GM12864 (cell line): Measurements from ENCODE around the gene HRG.

Source experiments
- DNase-seq: peaks from one replicate; pipeline ENCODE4 v3.0.0-alpha.2; 2011; ENCODE audit warnings: low read depth
- H3K4me3 ChIP-seq: 2 replicates; pipeline ENCODE4 v1.5.1; 2011; ENCODE audit warnings: mild to moderate bottlenecking, low read depth, low read length, control low read depth
- TF ChIP-seq, protein P1 (sequence below): IDR thresholded peaks from 2 replicates; pipeline ENCODE4 v1.5.1; 2011; ENCODE audit warnings: low read depth, mild to moderate bottlenecking, moderate library complexity, low read length, control low read depth, inconsistent platforms; ENCODE audit errors: missing control alignments

The HRG gene

DNA sequence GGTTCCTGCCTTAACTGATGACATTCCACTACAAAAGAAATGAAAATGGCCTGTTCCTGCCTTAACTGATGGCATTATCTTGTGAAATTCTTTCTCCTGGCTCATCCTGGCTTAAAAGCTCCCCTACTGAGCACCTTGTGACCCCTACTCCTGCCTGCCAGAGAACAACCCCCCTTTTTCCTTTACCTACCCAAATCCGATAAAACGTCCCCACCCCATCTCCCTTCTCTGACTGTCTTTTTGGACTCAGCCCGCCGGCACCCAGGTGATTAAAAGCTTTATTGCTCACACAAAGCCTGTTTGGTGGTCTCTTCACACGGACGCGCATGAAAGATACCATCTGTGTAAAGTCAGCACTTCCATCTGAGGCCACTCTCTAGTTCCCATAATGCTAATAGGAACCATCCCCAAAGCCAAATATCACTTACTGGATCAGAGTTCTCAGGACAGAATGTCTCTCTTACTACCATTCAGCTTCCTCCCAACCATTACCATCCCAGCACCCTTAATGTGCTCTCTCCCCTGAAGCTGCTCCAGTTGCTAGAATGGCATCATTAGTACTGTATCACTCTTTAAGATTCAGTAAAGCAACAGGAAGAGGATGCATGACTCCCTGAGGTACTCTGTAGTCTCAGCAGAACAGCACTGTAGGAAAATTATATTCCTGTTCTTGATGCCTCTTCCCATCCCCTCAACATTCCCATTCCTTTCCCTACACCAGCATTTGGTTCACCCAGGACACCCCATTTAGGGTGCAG lies 2.3 kb upstream of the HRG start:
- TF ChIP-seq, protein P1, sequence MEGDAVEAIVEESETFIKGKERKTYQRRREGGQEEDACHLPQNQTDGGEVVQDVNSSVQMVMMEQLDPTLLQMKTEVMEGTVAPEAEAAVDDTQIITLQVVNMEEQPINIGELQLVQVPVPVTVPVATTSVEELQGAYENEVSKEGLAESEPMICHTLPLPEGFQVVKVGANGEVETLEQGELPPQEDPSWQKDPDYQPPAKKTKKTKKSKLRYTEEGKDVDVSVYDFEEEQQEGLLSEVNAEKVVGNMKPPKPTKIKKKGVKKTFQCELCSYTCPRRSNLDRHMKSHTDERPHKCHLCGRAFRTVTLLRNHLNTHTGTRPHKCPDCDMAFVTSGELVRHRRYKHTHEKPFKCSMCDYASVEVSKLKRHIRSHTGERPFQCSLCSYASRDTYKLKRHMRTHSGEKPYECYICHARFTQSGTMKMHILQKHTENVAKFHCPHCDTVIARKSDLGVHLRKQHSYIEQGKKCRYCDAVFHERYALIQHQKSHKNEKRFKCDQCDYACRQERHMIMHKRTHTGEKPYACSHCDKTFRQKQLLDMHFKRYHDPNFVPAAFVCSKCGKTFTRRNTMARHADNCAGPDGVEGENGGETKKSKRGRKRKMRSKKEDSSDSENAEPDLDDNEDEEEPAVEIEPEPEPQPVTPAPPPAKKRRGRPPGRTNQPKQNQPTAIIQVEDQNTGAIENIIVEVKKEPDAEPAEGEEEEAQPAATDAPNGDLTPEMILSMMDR: no peak
- no peak overlapping the region for H3K4me3 ChIP-seq
- DNase-seq: no peak

DNA sequence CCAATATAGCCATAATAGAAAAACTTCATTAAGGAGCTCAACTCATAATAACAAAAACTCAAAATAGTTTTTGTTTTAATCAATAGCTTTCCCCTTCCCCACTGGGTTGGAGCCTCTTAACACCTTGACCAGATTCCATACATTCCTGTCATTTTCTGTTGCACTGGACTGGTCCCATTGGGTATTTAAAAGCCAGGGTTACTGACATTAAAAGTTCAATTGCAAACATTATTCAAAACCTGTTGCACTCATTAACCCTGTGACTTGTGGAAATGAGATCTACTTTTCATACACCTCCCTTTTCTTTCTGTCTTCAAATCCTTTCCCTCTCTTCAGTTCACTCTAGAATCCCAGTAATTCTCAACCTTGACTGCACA lies 1.7 kb upstream of the HRG start:
- DNase-seq: no peak
- TF ChIP-seq, protein P1: no peak
- no peak overlapping the region for H3K4me3 ChIP-seq

DNA sequence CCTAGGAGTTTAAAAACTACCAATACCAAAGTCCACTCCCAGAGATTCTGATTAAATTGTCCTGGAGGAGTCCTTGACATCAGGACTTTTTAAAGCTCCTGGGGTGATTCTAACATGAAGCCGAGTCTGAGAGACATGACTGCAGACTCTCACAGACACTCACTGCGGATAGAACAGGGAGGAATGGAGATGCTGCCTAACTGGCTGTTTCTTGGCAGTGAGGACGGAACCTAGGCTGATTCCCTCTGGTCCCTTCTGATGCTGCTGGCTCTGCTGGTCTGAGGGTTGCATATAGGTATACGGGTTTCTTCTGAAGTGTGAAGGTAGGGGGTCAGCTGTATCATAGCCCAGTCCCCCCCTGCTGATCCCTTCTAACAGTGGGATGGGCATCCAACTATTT lies 1.3 kb upstream of the HRG start:
- DNase-seq: no peak
- TF ChIP-seq, protein P1: no peak
- no peak overlapping the region for H3K4me3 ChIP-seq

DNA sequence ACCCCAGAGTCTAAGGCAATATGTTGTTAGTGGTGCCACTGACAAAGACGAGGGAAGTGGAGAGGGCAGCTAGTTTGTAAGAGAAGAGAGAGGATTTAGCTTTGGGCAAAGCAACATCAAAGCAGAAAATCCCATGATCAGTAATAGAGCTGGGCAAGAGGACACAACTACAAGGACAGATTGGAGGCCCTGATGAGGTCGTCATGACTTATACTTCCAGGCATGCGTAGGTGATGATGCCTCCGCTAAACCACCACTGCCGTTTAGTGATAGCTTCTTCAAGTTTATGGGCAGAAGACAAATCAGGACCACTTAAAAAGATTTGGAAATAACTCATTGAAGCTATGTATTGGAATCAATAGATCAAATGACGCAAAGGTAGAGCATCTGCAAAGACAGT lies 2.6 kb downstream of the HRG start:
- H3K4me3 ChIP-seq: no peak overlapping the region
- TF ChIP-seq, protein P1: no peak
- DNase-seq: no peak

DNA sequence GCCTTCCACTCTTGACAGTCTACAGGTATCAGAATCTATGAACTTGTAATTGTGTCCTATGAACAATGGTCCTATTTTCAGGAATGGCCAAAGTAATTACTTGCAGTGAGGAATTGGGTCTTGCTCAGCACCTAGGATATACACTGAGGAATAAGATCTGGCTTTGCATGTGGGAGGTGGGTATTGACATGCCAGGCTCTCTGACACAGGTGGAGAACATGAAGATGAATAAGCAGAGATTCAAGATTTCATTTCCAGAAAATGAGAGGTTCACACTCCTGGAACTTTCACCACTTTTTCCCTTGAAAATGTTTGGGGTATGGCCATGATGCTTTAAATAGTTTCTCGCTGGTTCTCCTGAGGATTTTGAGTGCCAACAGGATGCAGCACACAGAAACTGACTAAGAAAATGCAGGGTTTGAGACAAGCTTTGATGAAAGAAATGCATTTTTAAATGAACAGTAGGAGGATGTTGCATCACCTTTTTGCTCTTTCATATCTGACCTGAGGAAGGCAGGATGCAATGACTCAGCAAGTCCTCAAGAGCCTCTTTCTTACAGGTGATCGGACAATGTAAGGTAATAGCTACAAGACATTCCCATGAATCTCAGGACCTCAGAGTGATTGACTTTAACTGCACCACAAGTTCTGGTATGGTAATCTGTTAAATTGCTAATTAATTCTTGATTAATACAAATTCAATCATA lies 3.7 kb downstream of the HRG start:
- TF ChIP-seq, protein P1: no peak
- DNase-seq: no peak
- no peak overlapping the region for H3K4me3 ChIP-seq

DNA sequence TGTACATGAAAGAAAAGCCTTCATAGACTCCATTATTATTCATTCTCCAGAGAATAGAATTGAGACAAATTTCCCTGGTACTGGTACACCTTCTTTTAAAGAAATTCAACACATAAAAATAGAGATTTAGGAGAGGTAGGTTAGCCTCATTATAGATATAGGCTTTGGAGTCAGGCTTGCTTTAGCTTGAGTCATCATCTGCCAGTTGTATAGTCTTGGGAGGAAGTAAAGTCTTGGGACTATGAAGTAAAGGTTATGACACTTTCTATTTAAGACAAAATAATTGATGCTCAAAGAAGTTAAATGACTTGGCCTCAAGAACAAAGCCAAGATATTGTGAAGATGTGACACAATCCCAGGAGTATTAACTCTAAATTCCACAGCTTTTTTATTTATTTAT lies 4.3 kb downstream of the HRG start:
- H3K4me3 ChIP-seq: no peak overlapping the region
- TF ChIP-seq, protein P1: no peak
- DNase-seq: no peak

DNA sequence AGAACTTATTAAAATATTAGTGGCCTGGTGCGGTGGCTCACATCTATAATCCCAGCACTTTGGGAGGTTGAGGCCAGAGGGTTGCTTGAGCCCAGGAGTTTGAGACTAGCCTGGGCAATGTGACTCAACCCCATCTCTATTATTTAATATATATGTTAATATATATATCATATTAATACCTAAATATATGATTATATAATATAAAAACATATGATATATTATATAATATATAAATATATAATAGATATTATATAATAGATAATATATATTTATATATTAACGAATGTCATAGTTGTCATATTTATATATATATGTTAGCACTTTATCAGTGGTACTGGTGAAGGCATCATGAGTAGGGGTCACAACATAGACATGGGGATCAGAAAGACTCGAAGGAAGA lies 5.2 kb downstream of the HRG start:
- no peak overlapping the region for H3K4me3 ChIP-seq
- TF ChIP-seq, protein P1: no peak
- no peak for DNase-seq
